A549 (cell line): Measurements from ENCODE around the gene OMP. TPM values are rescaled to one million over a fixed set of nuclear protein-coding genes. Genes with fewer than 3 reads are reported as not detected.

Source experiments
- ATAC-seq, 2 experiments: fragments of 200-7000 bp in 1 of 2; fragments of >200 bp in 1 of 2; cut with Nextera tagmentation in 1 of 2; cut with Tn5 transposase in 1 of 2; 3 replicates each; pipeline versions ENCODE4 v1.8.0 to v1.9.1; 2018 to 2020; ENCODE audit warnings: mild to moderate bottlenecking in 1 of 2, moderate library complexity in 1 of 2
- CTCF ChIA-PET: fragments of 300-600 bp; sonication (Branson Sonifier 250); formaldehyde crosslinking; extraction: SDS; loops from one replicate; lab custom pipeline; 2021; ENCODE audit warnings: antibody characterized with exemption, inconsistent platforms; lab: Yijun Ruan, JAX
- POLR2A ChIA-PET: fragments of 350-600 bp; formaldehyde crosslinking; extraction: SDS; loops from one replicate; lab custom pipeline; 2021; ENCODE audit warnings: antibody characterized with exemption, inconsistent platforms; lab: Yijun Ruan, JAX
- DNase-seq, 2 experiments: peaks; one replicate each; pipeline versions ENCODE4 v3.0.0 to v3.0.0-alpha.2; 2011 to 2016; ENCODE audit warnings: low read depth in 1 of 2, low spot score in 1 of 2
- FAIRE-seq: peaks from 2 replicates; lab custom pipeline; 2011; peaks lifted over from hg19 to GRCh38; lab: Jason Lieb, UNC
- H3K27ac ChIP-seq, 2 experiments: fragments of >200 bp; sonication (Bioruptor Twin); formaldehyde crosslinking; 3 replicates each; pipeline ENCODE4 v1.5.1; 2016 to 2017
- H3K4me1 ChIP-seq: fragments of >200 bp; sonication (Bioruptor Twin); formaldehyde crosslinking; 3 replicates; pipeline ENCODE4 v1.6.1; 2016
- H3K4me2 ChIP-seq: fragments of >200 bp; sonication (Bioruptor Twin); formaldehyde crosslinking; 3 replicates; pipeline ENCODE4 v1.6.1; 2016
- H3K4me3 ChIP-seq: fragments of >200 bp; sonication (Bioruptor Twin); formaldehyde crosslinking; 3 replicates; pipeline ENCODE4 v1.5.1; 2016
- H3K9me3 ChIP-seq: fragments of >200 bp; sonication (Bioruptor Twin); formaldehyde crosslinking; 3 replicates; pipeline ENCODE4 v1.6.1; 2016
- ATOH8 ChIP-seq: fragments of 250-450 bp; sonication (Bioruptor Pico); IDR thresholded peaks from 2 replicates; pipeline ENCODE4 v1.5.0; 2020; ENCODE audit warnings: low read depth, mild to moderate bottlenecking, moderate library complexity
- EHF ChIP-seq: fragments of 250-450 bp; sonication (Bioruptor Pico); IDR thresholded peaks from 2 replicates; pipeline ENCODE4 v1.5.0; 2020; ENCODE audit warnings: mild to moderate bottlenecking
- EP300 ChIP-seq, 2 experiments: fragments of >200 bp; sonication (Bioruptor Twin); formaldehyde crosslinking; IDR thresholded peaks; 2 replicates in 1 of 2; 3 replicates in 1 of 2; pipeline ENCODE4 v1.6.1; 2016 to 2017
- ESRRA ChIP-seq: fragments of 150-350 bp; IDR thresholded peaks from 2 replicates; pipeline ENCODE4 v1.6.1; 2014; ENCODE audit warnings: mild to moderate bottlenecking, low read length, borderline replicate concordance
- HES2 ChIP-seq: fragments of >200 bp; sonication (Bioruptor Twin); formaldehyde crosslinking; IDR thresholded peaks from 2 replicates; pipeline ENCODE4 v1.6.1; 2016
- HOXB13 ChIP-seq: fragments of 250-450 bp; sonication (Bioruptor Pico); IDR thresholded peaks from 2 replicates; pipeline ENCODE4 v1.5.0; 2020; ENCODE audit warnings: low read depth, mild to moderate bottlenecking, moderate library complexity
- JUN ChIP-seq, 2 experiments: fragments of >200 bp; sonication (Bioruptor Twin); formaldehyde crosslinking; IDR thresholded peaks; 2 replicates in 1 of 2; 3 replicates in 1 of 2; pipeline ENCODE4 v1.6.1; 2016 to 2017
- JUNB ChIP-seq: fragments of >200 bp; sonication (Bioruptor Twin); formaldehyde crosslinking; IDR thresholded peaks from 2 replicates; pipeline ENCODE4 v1.6.1; 2016
- KDM5A ChIP-seq: fragments of 200-600 bp; sonication (generic); IDR thresholded peaks from 2 replicates; pipeline ENCODE4 v1.6.1; 2016; ENCODE audit warnings: antibody characterized with exemption, mild to moderate bottlenecking
- MAZ ChIP-seq: fragments of 150-350 bp; IDR thresholded peaks from 2 replicates; pipeline ENCODE4 v1.6.1; 2014; ENCODE audit warnings: antibody characterized with exemption, low read depth, low read length, borderline replicate concordance
- NFE2L2 ChIP-seq: fragments of 150-350 bp; conservative IDR thresholded peaks from 2 replicates; pipeline ENCODE4 v1.6.1; 2014; ENCODE audit warnings: low read length
- NPAS2 ChIP-seq: fragments of 250-450 bp; sonication (Bioruptor Pico); IDR thresholded peaks from 2 replicates; pipeline ENCODE4 v1.8.0; 2022; ENCODE audit warnings: mild to moderate bottlenecking, moderate library complexity, borderline replicate concordance
- RCOR1 ChIP-seq: fragments of 150-350 bp; IDR thresholded peaks from 2 replicates; pipeline ENCODE4 v1.6.1; 2014; ENCODE audit warnings: antibody characterized with exemption, low read length, low read depth
- REST ChIP-seq: fragments of 200-600 bp; sonication (generic); IDR thresholded peaks from 2 replicates; pipeline ENCODE4 v1.6.1; 2016; ENCODE audit warnings: antibody characterized with exemption, mild to moderate bottlenecking, moderate library complexity
- SREBF2 ChIP-seq: fragments of 450-650 bp; IDR thresholded peaks from 2 replicates; pipeline ENCODE4 v1.6.1; 2014; ENCODE audit warnings: mild to moderate bottlenecking, moderate library complexity
- USF2 ChIP-seq: fragments of 450-650 bp; IDR thresholded peaks from 2 replicates; pipeline ENCODE4 v1.6.1; 2014; ENCODE audit warnings: antibody characterized with exemption
- WGBS: methylation state at CpG from one replicate; pipeline ENCODE4 v1.1.6; 2017; ENCODE audit errors: missing lambda C conversion rate; 5-methylcytosine and 5-hydroxymethylcytosine counted together
- polyA plus RNA-seq, 4 experiments: library from polyadenylated mRNA; depleted of rRNA in 3 of 4; stranded (reverse); fragments of >200 nt; fragmentation: RNase III in 1 of 4; extraction: RNeasy Plus Mini Kit Qiagen cat#74134 plus additional on column Dnase treatment in 1 of 4; gene quantifications; 2 replicates in 3 of 4; 3 replicates in 1 of 4; pipeline ENCODE4 v1.2.3, GENCODE V29; 2011 to 2017

The OMP gene
- polyA plus RNA-seq, 2 of the 4 experiments (the other 2 are of a cell fraction): not detected

- FAIRE-seq (no peak), DNase-seq (no peak), ATAC-seq (no peak)
- no peak overlapping the region for H3K4me3 ChIP-seq
- ChIA-PET CTCF (interaction anchor here (0.9 to 4.3 kb wide), 4 partner anchors 13 to 222 kb away, joined by 3 to 35 read pairs (median 6); partner anchors contain the start of gene MYO7A), POLR2A (no interaction called here)
- no peak overlapping the region for H3K4me2 ChIP-seq
- no peak for TF ChIP-seq RCOR1
- no peak overlapping the region for H3K27ac ChIP-seq
- no peaks in the 10 kb centered on the region for H3K9me3 ChIP-seq
- 91% methylated on average over 4 of the region's 4 CpGs for WGBS
- peaks cover 3% of the 10 kb centered on the region; the same call in 1 of the 3 replicates for H3K4me1 ChIP-seq
Measured at GRCh38 chr11:77141475-77141874, 38.8 kb downstream of the OMP start.

- CTCF ChIA-PET: interaction anchor here (0.8 to 7.4 kb wide), 7 partner anchors 14 to 95 kb away, joined by 3 to 39 read pairs (median 3); partner anchors contain the start of gene MYO7A
- ATAC-seq (no peak), DNase-seq (no peak), FAIRE-seq (no peak)
- no peak for TF ChIP-seq HOXB13 (CRISPR knock-in tag)
- TF ChIP-seq MAZ: no peak
- TF ChIP-seq JUN (IDR thresholded peaks at IDR 0.05): no peak
- no peak for TF ChIP-seq HES2
- no peak for TF ChIP-seq SREBF2
- TF ChIP-seq REST: no peak
- no peak for TF ChIP-seq NPAS2 (CRISPR knock-in tag)
- TF ChIP-seq ESRRA: no peak
- TF ChIP-seq NFE2L2: no peak
- TF ChIP-seq JUNB: no peak
- no peak for TF ChIP-seq EP300 (IDR thresholded peaks at IDR 0.05)
- TF ChIP-seq USF2: no peak
- no peak for TF ChIP-seq ATOH8
- no peak for TF ChIP-seq KDM5A
- no peak for TF ChIP-seq EHF (CRISPR knock-in tag)
- H3K4me2 ChIP-seq: no peak overlapping the region
- POLR2A ChIA-PET: no interaction called here
- H3K4me1 ChIP-seq: peaks cover 3% of the 10 kb centered on the region; the same call in 1 of the 3 replicates
- H3K9me3 ChIP-seq: no peaks in the 10 kb centered on the region
- 82% methylated on average over 11 of the region's 11 CpGs for whole genome bisulfite sequencing
- H3K4me3 ChIP-seq: no peak overlapping the region
- H3K27ac ChIP-seq: no peak overlapping the region
Measured at GRCh38 chr11:77142091-77142975, 39.7 kb downstream of the OMP start.
